Loucy (cell line): ENCODE measurements around the gene NUP214.

Experiments
- EZH2phosphoT487 ChIP-seq: fragments of 200-600 bp; IDR thresholded peaks from 2 replicates; pipeline ENCODE4 v1.6.1; 2018; ENCODE audit warnings: antibody characterized with exemption, mild to moderate bottlenecking, moderate library complexity, borderline replicate concordance
- TF ChIP-seq, protein P1 (sequence below): fragments of 200-600 bp; sonication (generic); conservative IDR thresholded peaks from 2 replicates; pipeline ENCODE4 v1.5.1; 2014; ENCODE audit warnings: mild to moderate bottlenecking, antibody characterized with exemption, low read length

GRCh38 chr9:131076347-131077195 is 48.8 kb upstream of the NUP214 start:
- TF ChIP-seq, protein P1, sequence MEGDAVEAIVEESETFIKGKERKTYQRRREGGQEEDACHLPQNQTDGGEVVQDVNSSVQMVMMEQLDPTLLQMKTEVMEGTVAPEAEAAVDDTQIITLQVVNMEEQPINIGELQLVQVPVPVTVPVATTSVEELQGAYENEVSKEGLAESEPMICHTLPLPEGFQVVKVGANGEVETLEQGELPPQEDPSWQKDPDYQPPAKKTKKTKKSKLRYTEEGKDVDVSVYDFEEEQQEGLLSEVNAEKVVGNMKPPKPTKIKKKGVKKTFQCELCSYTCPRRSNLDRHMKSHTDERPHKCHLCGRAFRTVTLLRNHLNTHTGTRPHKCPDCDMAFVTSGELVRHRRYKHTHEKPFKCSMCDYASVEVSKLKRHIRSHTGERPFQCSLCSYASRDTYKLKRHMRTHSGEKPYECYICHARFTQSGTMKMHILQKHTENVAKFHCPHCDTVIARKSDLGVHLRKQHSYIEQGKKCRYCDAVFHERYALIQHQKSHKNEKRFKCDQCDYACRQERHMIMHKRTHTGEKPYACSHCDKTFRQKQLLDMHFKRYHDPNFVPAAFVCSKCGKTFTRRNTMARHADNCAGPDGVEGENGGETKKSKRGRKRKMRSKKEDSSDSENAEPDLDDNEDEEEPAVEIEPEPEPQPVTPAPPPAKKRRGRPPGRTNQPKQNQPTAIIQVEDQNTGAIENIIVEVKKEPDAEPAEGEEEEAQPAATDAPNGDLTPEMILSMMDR = no peak
- TF ChIP-seq EZH2phosphoT487 = no peak
